HepG2 (cell line): ENCODE data around the gene HSPA5. TPM values are rescaled to one million over a fixed set of nuclear protein-coding genes. Genes with fewer than 3 reads are reported as not detected.

Experiments
- FOXA3 ChIP-seq: IDR thresholded peaks from 2 replicates; pipeline ENCODE4 v1.6.1; 2016; ENCODE audit warnings: missing genetic modification reagents, missing compliant biosample characterization
- FOXP1 ChIP-seq, 2 experiments: fragments of 450-650 bp in 1 of 2; IDR thresholded peaks; 2 replicates each; pipeline ENCODE4 v1.6.1; 2017 to 2018; ENCODE audit warnings: antibody characterized with exemption in 1 of 2
- GATAD2A ChIP-seq: IDR thresholded peaks from 2 replicates; pipeline ENCODE4 v1.6.1; 2016
- MYC ChIP-seq: sonication (generic); formaldehyde crosslinking; IDR thresholded peaks from 2 replicates; pipeline ENCODE4 v1.9.0; 2021; ENCODE audit warnings: missing genetic modification reagents, borderline replicate concordance
- NR2F1 ChIP-seq, 2 experiments: fragments of 450-650 bp in 1 of 2; formaldehyde crosslinking in 1 of 2; IDR thresholded peaks; 2 replicates each; pipeline versions ENCODE4 v1.5.0 to v1.6.1; 2016 to 2020; ENCODE audit warnings: mild to moderate bottlenecking in 1 of 2, missing compliant biosample characterization in 1 of 2, missing genetic modification reagents in 1 of 2, moderate library complexity in 1 of 2
- PRPF4 ChIP-seq: fragments of 200-400 bp; formaldehyde crosslinking; IDR thresholded peaks from 2 replicates; pipeline ENCODE4 v1.6.1; 2016; ENCODE audit warnings: low read length, low read depth; ENCODE audit not compliant: poor library complexity, severe bottlenecking
- REL ChIP-seq: sonication (generic); formaldehyde crosslinking; conservative IDR thresholded peaks from 2 replicates; pipeline ENCODE4 v1.8.0; 2022; ENCODE audit warnings: mild to moderate bottlenecking, missing genetic modification reagents, moderate library complexity
- RNF2 ChIP-seq: fragments of 450-650 bp; conservative IDR thresholded peaks from 2 replicates; pipeline ENCODE4 v1.6.1; 2016; ENCODE audit warnings: low read depth
- SAP130 ChIP-seq: IDR thresholded peaks from 2 replicates; pipeline ENCODE4 v1.6.1; 2016; ENCODE audit warnings: low read depth
- SRY ChIP-seq: sonication (generic); formaldehyde crosslinking; IDR thresholded peaks from 2 replicates; pipeline ENCODE4 v1.8.0; 2022; ENCODE audit warnings: mild to moderate bottlenecking, missing genetic modification reagents
- TGIF2 ChIP-seq: IDR thresholded peaks from 2 replicates; pipeline ENCODE4 v1.6.1; 2016; ENCODE audit warnings: control low read depth, missing compliant biosample characterization
- TP53 ChIP-seq: sonication (generic); formaldehyde crosslinking; conservative IDR thresholded peaks from 2 replicates; pipeline ENCODE4 v1.4.0; 2020; ENCODE audit warnings: missing genetic modification reagents
- ZNF263 ChIP-seq: sonication (generic); formaldehyde crosslinking; IDR thresholded peaks from 2 replicates; pipeline ENCODE4 v1.4.0; 2020; ENCODE audit warnings: missing genetic modification reagents
- polyA plus RNA-seq, 8 experiments: library from polyadenylated mRNA; depleted of rRNA in 3 of 8; stranded (reverse) in 7 of 8; unstranded in 1 of 8; fragments of >200 nt; fragmentation: Illumina TruSeq in 4 of 8; extraction: Trizol in 4 of 8; gene quantifications; 2 replicates each; pipeline versions ENCODE4 v1.2.1 to v1.2.3, GENCODE V29; 2011 to 2016; ENCODE audit warnings: low read depth in 4 of 8, missing spikeins in 1 of 8, mixed read lengths in 1 of 8; ENCODE audit not compliant: insufficient read depth in 1 of 8
- total RNA-seq, 5 experiments: library from RNA; depleted of rRNA; stranded (reverse); fragments of >200 nt; fragmentation: Illumina TruSeq; extraction: Trizol; gene quantifications; 2 replicates each; pipeline ENCODE4 v1.2.3, GENCODE V29; 2016; ENCODE audit warnings: low read depth in 1 of 5
- TF ChIP-seq, protein P1 (sequence below): sonication (generic); formaldehyde crosslinking; IDR thresholded peaks from 2 replicates; pipeline ENCODE4 v1.5.0; 2020; ENCODE audit warnings: mild to moderate bottlenecking, missing genetic modification reagents
- TF ChIP-seq, protein P2 (sequence below): sonication (generic); formaldehyde crosslinking; IDR thresholded peaks from 2 replicates; pipeline ENCODE4 v1.5.0; 2020; ENCODE audit warnings: missing genetic modification reagents
- TF ChIP-seq, protein P3 (sequence below): IDR thresholded peaks from 2 replicates; pipeline ENCODE4 v1.6.1; 2012; ENCODE audit warnings: low read length, improper control_type of control experiment
- TF ChIP-seq, protein P4 (sequence below), 2 experiments: sonication (generic) in 1 of 2; formaldehyde crosslinking in 1 of 2; IDR thresholded peaks; 2 replicates each; pipeline versions ENCODE4 v1.6.1 to v1.9.0; 2014 to 2022; ENCODE audit warnings: antibody characterized with exemption in 1 of 2, borderline replicate concordance in 1 of 2, inconsistent platforms in 1 of 2, low read depth in 1 of 2, missing genetic modification reagents in 1 of 2

HSPA5 gene
- total and polyA plus RNA-seq, 2 of the 13 experiments (the other 11 are each of a cell fraction or from before 2014, with no cell fraction given): 201 to 206 TPM

DNA sequence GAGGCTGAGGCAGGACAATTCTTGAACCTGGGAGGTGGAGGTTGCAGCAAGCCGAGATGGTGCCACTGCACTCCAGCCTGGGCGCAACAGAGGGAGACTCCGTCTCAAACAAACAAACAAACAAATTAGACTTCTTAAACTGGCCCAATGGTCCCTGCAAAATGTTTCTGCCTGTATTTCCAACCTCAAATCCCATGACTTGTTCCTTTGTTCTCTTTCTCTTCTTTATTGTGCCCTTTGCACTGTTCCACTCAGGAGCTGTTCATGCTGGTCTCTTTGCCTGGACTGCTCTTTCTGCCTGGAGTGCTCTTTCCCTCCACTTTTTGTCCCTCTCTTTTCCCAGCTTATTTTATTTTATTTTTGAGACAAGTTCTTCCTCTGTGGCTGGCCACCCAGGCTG lies 36.7 kb downstream of the HSPA5 start (continued):
- TF ChIP-seq, protein P1, sequence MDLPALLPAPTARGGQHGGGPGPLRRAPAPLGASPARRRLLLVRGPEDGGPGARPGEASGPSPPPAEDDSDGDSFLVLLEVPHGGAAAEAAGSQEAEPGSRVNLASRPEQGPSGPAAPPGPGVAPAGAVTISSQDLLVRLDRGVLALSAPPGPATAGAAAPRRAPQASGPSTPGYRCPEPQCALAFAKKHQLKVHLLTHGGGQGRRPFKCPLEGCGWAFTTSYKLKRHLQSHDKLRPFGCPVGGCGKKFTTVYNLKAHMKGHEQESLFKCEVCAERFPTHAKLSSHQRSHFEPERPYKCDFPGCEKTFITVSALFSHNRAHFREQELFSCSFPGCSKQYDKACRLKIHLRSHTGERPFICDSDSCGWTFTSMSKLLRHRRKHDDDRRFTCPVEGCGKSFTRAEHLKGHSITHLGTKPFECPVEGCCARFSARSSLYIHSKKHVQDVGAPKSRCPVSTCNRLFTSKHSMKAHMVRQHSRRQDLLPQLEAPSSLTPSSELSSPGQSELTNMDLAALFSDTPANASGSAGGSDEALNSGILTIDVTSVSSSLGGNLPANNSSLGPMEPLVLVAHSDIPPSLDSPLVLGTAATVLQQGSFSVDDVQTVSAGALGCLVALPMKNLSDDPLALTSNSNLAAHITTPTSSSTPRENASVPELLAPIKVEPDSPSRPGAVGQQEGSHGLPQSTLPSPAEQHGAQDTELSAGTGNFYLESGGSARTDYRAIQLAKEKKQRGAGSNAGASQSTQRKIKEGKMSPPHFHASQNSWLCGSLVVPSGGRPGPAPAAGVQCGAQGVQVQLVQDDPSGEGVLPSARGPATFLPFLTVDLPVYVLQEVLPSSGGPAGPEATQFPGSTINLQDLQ: no peak
- TF ChIP-seq, protein P2, sequence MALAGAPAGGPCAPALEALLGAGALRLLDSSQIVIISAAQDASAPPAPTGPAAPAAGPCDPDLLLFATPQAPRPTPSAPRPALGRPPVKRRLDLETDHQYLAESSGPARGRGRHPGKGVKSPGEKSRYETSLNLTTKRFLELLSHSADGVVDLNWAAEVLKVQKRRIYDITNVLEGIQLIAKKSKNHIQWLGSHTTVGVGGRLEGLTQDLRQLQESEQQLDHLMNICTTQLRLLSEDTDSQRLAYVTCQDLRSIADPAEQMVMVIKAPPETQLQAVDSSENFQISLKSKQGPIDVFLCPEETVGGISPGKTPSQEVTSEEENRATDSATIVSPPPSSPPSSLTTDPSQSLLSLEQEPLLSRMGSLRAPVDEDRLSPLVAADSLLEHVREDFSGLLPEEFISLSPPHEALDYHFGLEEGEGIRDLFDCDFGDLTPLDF: no peak
- no peak for TF ChIP-seq NR2F1 (CRISPR knock-in tag; IDR thresholded peaks at IDR 0.05)
- TF ChIP-seq MYC: 0 out of 2 replicates have a peak, but pooled peaks have one; percentile 19
- no peak for TF ChIP-seq ZNF263
- TF ChIP-seq RNF2: no peak
- no peak for TF ChIP-seq FOXP1 (IDR thresholded peaks at IDR 0.05)
- TF ChIP-seq FOXP1 (CRISPR knock-in tag; IDR thresholded peaks at IDR 0.05): peak; percentile 48; the same call in 1 of the 2 replicates
- no peak for TF ChIP-seq TGIF2 (CRISPR knock-in tag)
- no peak for TF ChIP-seq PRPF4
- no peak for TF ChIP-seq REL (CRISPR knock-in tag)
- TF ChIP-seq GATAD2A (CRISPR knock-in tag): 0 out of 2 replicates have a peak, but pooled peaks have one; percentile 9
- peak; percentile 24; the same call in 1 of the 2 replicates for TF ChIP-seq SAP130
- TF ChIP-seq, protein P3, sequence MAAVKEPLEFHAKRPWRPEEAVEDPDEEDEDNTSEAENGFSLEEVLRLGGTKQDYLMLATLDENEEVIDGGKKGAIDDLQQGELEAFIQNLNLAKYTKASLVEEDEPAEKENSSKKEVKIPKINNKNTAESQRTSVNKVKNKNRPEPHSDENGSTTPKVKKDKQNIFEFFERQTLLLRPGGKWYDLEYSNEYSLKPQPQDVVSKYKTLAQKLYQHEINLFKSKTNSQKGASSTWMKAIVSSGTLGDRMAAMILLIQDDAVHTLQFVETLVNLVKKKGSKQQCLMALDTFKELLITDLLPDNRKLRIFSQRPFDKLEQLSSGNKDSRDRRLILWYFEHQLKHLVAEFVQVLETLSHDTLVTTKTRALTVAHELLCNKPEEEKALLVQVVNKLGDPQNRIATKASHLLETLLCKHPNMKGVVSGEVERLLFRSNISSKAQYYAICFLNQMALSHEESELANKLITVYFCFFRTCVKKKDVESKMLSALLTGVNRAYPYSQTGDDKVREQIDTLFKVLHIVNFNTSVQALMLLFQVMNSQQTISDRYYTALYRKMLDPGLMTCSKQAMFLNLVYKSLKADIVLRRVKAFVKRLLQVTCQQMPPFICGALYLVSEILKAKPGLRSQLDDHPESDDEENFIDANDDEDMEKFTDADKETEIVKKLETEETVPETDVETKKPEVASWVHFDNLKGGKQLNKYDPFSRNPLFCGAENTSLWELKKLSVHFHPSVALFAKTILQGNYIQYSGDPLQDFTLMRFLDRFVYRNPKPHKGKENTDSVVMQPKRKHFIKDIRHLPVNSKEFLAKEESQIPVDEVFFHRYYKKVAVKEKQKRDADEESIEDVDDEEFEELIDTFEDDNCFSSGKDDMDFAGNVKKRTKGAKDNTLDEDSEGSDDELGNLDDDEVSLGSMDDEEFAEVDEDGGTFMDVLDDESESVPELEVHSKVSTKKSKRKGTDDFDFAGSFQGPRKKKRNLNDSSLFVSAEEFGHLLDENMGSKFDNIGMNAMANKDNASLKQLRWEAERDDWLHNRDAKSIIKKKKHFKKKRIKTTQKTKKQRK: no peak
- no peak for TF ChIP-seq FOXA3
- no peak for TF ChIP-seq SRY
- TF ChIP-seq, protein P4, sequence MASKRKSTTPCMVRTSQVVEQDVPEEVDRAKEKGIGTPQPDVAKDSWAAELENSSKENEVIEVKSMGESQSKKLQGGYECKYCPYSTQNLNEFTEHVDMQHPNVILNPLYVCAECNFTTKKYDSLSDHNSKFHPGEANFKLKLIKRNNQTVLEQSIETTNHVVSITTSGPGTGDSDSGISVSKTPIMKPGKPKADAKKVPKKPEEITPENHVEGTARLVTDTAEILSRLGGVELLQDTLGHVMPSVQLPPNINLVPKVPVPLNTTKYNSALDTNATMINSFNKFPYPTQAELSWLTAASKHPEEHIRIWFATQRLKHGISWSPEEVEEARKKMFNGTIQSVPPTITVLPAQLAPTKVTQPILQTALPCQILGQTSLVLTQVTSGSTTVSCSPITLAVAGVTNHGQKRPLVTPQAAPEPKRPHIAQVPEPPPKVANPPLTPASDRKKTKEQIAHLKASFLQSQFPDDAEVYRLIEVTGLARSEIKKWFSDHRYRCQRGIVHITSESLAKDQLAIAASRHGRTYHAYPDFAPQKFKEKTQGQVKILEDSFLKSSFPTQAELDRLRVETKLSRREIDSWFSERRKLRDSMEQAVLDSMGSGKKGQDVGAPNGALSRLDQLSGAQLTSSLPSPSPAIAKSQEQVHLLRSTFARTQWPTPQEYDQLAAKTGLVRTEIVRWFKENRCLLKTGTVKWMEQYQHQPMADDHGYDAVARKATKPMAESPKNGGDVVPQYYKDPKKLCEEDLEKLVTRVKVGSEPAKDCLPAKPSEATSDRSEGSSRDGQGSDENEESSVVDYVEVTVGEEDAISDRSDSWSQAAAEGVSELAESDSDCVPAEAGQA (IDR thresholded peaks at IDR 0.05; ENCODE audit: low read depth): no peak
- TF ChIP-seq, protein P4 (CRISPR knock-in tag; IDR thresholded peaks at IDR 0.05; ENCODE audit: borderline replicate concordance): no peak
- no peak for TF ChIP-seq TP53 (CRISPR knock-in tag)
